ENCODE data around the gene LRIG3. TPM values are rescaled to one million over a fixed set of nuclear protein-coding genes. Genes with fewer than 3 reads are reported as not detected.

The LRIG3 gene
- total RNA-seq, 2 donors from 2014 or later, result 78.4 to 79.9 TPM

DNA sequence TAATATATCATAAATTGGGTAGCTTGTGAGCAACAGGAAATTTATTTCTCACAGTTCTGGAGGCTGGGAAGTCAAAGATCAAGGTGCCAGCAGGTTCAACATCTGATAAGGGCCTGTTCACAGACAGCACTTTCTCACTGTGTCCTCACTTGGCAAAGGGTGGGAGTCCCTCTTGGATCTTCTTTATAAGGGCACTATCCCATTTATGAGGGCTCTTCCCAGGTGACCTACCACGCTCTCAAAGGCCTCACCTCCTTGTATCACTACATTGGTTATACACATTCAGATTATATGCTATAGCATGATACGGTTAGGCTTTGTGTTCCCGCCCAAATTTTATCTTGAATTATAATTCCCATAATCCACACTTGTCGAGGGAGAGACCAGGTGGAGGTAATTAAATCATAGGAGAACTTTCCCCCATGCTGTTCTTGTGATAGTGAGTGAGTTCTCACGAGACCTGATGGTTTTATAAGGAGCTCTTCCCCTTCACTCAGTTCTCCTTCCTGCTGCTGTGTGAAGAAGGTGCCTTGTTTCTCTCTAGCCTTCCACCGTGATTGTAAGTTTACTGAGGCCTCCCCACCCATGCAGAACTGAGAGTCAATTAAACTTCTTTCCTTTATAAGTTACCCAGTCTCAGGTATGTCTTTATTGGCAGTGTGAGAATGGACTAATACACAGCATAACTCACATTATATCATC lies 19.2 kb upstream of the LRIG3 start:
- Histone ChIP-seq H3K9me3 (no peaks in the 10 kb centered on the region), H3K27ac (peak overlapping the region; percentile 56), H3K4me3 (no peak overlapping the region), H3K9ac (ENCODE audit: low read depth in 2 of 2, low read length in 2 of 2) (no peak overlapping the region), H3K27me3 (no peaks in the 10 kb centered on the region), H3K36me3 (no peaks in the 10 kb centered on the region), H3K4me1 (no peaks in the 10 kb centered on the region)
- TF ChIP-seq, protein P1, sequence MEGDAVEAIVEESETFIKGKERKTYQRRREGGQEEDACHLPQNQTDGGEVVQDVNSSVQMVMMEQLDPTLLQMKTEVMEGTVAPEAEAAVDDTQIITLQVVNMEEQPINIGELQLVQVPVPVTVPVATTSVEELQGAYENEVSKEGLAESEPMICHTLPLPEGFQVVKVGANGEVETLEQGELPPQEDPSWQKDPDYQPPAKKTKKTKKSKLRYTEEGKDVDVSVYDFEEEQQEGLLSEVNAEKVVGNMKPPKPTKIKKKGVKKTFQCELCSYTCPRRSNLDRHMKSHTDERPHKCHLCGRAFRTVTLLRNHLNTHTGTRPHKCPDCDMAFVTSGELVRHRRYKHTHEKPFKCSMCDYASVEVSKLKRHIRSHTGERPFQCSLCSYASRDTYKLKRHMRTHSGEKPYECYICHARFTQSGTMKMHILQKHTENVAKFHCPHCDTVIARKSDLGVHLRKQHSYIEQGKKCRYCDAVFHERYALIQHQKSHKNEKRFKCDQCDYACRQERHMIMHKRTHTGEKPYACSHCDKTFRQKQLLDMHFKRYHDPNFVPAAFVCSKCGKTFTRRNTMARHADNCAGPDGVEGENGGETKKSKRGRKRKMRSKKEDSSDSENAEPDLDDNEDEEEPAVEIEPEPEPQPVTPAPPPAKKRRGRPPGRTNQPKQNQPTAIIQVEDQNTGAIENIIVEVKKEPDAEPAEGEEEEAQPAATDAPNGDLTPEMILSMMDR (IDR thresholded peaks at IDR 0.05), result no peak
- no peak for DNase-seq
- intact Hi-C loops (cut with DNase I), result no loop called here

DNA sequence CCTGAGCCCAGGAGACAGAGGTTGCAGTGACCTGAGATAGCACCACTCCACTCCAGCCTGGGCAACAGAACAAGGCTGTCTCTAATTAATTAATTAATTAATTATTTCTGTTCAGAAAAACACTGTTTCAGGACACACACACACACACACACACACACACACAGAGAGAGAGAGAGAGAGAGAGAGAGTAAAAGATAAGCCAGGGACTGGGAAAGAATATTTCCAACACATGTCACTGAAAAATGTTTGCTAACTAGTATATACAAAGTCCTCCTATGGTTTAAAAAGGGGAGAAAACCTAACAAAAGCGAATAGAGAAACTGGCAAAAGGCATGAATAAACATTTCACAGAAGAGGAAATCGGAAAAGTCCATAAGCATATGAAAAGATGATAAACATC lies 18.1 kb upstream of the LRIG3 start:
- TF ChIP-seq, protein P1 (IDR thresholded peaks at IDR 0.05), result no peak
- Histone ChIP-seq H3K36me3 (no peaks in the 10 kb centered on the region), H3K9ac (ENCODE audit: low read depth in 2 of 2, low read length in 2 of 2) (no peak overlapping the region), H3K9me3 (no peaks in the 10 kb centered on the region), H3K27ac (no peak overlapping the region), H3K4me3 (no peak overlapping the region), H3K27me3 (no peaks in the 10 kb centered on the region), H3K4me1 (no peaks in the 10 kb centered on the region)
- DNase-seq, result no peak
- intact Hi-C loops (cut with DNase I), result no loop called here

DNA sequence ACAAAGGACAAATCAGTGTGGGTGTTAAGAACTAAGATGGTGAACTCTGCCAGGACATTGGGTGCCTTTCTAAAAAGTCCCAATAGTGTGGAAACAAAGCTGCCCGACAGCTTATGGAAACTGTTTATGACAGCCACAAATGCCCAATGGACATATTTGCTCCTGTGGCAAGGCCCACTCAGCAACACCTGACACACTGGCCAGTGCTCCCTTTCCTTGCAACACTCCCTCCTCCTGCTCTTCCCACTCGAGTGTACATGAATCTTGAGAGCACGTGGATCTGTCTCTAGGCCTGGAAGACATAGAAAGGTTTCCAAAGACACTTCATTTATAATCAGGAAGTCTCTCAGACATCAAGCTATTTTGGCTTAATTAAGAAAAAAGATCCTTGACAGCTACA lies 14.2 kb upstream of the LRIG3 start:
- H3K36me3 ChIP-seq, result no peaks in the 10 kb centered on the region
- no peaks in the 10 kb centered on the region for H3K27me3 ChIP-seq
- intact Hi-C loops (cut with DNase I), result no loop called here
- no peak for DNase-seq
- no peak overlapping the region for H3K27ac ChIP-seq
- TF ChIP-seq, protein P1 (IDR thresholded peaks at IDR 0.05), result no peak
- H3K9me3 ChIP-seq, result no peaks in the 10 kb centered on the region
- no peaks in the 10 kb centered on the region for H3K4me1 ChIP-seq
- no peak overlapping the region for H3K4me3 ChIP-seq
- H3K9ac ChIP-seq (ENCODE audit: low read depth in 2 of 2, low read length in 2 of 2), result no peak overlapping the region

DNA sequence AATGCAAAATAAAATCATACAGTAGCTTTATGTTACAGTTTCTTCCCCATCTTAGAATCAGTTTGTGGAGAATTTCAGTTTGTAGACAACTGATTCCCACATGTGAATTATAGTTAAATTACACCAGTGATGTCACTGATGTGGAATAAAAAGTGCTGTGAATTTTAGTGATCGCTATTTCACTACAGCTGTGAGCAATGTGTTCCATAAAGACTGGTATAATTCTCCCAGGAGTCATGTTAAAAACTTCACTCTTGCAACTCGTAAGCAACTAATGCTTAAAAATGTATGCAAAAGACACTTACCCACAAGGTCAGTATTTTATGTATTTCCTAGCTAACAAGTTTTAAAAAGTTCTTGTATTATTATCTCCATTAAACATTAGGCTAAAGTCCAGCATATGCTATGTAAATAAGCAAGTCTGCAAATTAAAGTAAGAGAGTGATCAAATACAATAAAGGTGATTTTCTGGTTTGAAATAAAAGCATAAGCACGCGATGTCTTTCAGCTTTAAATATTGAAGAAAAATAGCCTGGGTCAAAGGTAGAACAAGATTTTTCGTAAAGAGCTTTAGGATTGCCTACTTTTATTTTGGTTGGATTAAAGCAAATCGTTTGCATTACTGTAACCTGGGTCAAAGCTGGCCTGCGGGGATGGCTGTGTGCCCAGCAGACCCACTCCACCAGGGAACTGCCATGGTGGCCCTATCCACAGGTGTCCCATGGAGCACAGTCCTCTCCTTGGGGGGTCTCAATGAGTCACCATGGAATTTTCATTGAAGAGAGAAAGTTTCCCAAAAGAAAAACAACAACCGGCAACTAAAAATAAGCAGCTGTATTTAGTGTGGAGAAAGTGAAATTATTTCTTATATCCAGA lies 12.7 kb upstream of the LRIG3 start:
- H3K4me1 ChIP-seq, result no peaks in the 10 kb centered on the region
- H3K27ac ChIP-seq, result no peak overlapping the region
- no peaks in the 10 kb centered on the region for H3K27me3 ChIP-seq
- TF ChIP-seq, protein P1 (IDR thresholded peaks at IDR 0.05), result no peak
- no peak overlapping the region for H3K9ac ChIP-seq (ENCODE audit: low read depth in 2 of 2, low read length in 2 of 2)
- no peak overlapping the region for H3K4me3 ChIP-seq
- no peaks in the 10 kb centered on the region for H3K9me3 ChIP-seq
- no peak for DNase-seq
- no peaks in the 10 kb centered on the region for H3K36me3 ChIP-seq
- intact Hi-C loops (cut with DNase I), result no loop called here

DNA sequence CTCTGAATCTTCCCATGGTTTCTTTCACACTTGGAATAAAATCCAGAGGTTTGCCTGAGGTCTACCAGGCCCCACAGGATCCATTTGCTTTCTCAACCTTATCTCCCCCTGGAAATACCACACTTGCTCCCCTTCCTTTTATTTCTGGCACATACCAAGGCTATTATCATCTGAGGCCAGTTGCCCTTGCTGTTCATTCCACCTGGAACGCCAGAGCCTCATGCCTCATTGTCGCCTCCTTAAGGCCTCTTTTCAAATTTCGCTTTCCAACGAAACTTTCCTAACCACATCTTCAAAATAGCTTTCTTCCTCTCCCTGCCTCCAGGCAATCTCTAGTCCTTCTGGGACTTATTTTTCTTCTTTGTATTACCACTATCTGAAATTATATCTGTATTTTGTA lies 11.2 kb upstream of the LRIG3 start:
- Histone ChIP-seq H3K9ac (ENCODE audit: low read depth in 2 of 2, low read length in 2 of 2) (no peak overlapping the region), H3K9me3 (no peaks in the 10 kb centered on the region), H3K36me3 (no peaks in the 10 kb centered on the region), H3K27ac (no peak overlapping the region), H3K4me3 (no peak overlapping the region), H3K4me1 (no peaks in the 10 kb centered on the region), H3K27me3 (no peaks in the 10 kb centered on the region)
- TF ChIP-seq, protein P1 (IDR thresholded peaks at IDR 0.05), result no peak
- intact Hi-C loops (cut with DNase I), result no loop called here
- DNase-seq, result no peak

Data from colonic mucosa (tissue), 4 donors.